Panc1 (cell line): ENCODE results near the gene BACH2. TPM values are rescaled to one million over a fixed set of nuclear protein-coding genes. Genes with fewer than 3 reads are reported as not detected.

Experiments used
- ATAC-seq: fragments of 200-7000 bp; cut with Tn5 transposase; 2 replicates; pipeline ENCODE4 v1.9.1; 2020; ENCODE audit warnings: mild to moderate bottlenecking, moderate library complexity
- BruUV-seq: library from RNA; stranded (reverse); fragments of 400-500 nt; replicated peaks from 2 replicates; lab custom pipeline; 2021; lab: Mats Ljungman, UMichigan
- CTCF ChIA-PET: fragments of 300-600 bp; sonication (Branson Sonifier 250); formaldehyde crosslinking; loops from one replicate; lab custom pipeline; 2022; ENCODE audit warnings: antibody characterized with exemption; lab: Charles Lee
- POLR2A ChIA-PET: fragments of 300-600 bp; sonication (Branson Sonifier 250); formaldehyde crosslinking; loops from one replicate; lab custom pipeline; 2022; ENCODE audit warnings: antibody characterized with exemption; lab: Charles Lee
- DNase-seq: peaks from one replicate; pipeline ENCODE4 v3.0.0-alpha.2; 2010; ENCODE audit warnings: low read depth, low spot score
- H3K27ac ChIP-seq: 2 replicates; pipeline ENCODE4 v1.5.1; 2011; ENCODE audit warnings: mild to moderate bottlenecking, low read length, inconsistent platforms
- H3K27me3 ChIP-seq: fragments of 200-500 bp; sonication (Bioruptor generic); 2 replicates; pipeline ENCODE4 v1.6.0; 2014; ENCODE audit warnings: low read length, inconsistent platforms; ENCODE audit not compliant: control insufficient read depth, insufficient read depth
- H3K36me3 ChIP-seq: fragments of 200-500 bp; sonication (Bioruptor generic); 2 replicates; pipeline ENCODE4 v1.5.1; 2014; ENCODE audit warnings: inconsistent platforms, mild to moderate bottlenecking, low read length, moderate library complexity; ENCODE audit not compliant: control insufficient read depth, insufficient read depth
- H3K4me1 ChIP-seq: 2 replicates; pipeline ENCODE4 v1.5.1; 2011; ENCODE audit warnings: inconsistent platforms, mild to moderate bottlenecking, low read length, moderate library complexity; ENCODE audit not compliant: control insufficient read depth, insufficient read depth
- H3K4me3 ChIP-seq, 2 experiments: 2 replicates each; pipeline ENCODE4 v1.5.1; 2011 to 2012; ENCODE audit warnings: low read depth in 2 of 2, low read length in 2 of 2, mild to moderate bottlenecking in 2 of 2, inconsistent platforms in 1 of 2, moderate library complexity in 1 of 2
- H3K9me3 ChIP-seq: fragments of 200-500 bp; sonication (Bioruptor generic); 2 replicates; pipeline ENCODE4 v1.5.1; 2014; ENCODE audit warnings: low read depth, mild to moderate bottlenecking, inconsistent platforms, low read length, moderate library complexity; ENCODE audit not compliant: control insufficient read depth, insufficient read depth
- CTCF ChIP-seq: fragments of 450-650 bp; IDR thresholded peaks from 2 replicates; pipeline ENCODE4 v1.5.1; 2017; ENCODE audit warnings: mild to moderate bottlenecking
- POLR2AphosphoS5 ChIP-seq: IDR thresholded peaks from 2 replicates; pipeline ENCODE4 v1.6.1; 2012; ENCODE audit warnings: mild to moderate bottlenecking, low read depth, low read length, moderate library complexity
- REST ChIP-seq, 2 experiments: IDR thresholded peaks; 2 replicates each; pipeline ENCODE4 v1.6.1; 2011 to 2012; ENCODE audit warnings: low read depth in 2 of 2, control low read depth in 1 of 2, low read length in 1 of 2, mild to moderate bottlenecking in 1 of 2, moderate library complexity in 1 of 2; ENCODE audit not compliant: insufficient read depth in 1 of 2
- SIN3A ChIP-seq: IDR thresholded peaks from 2 replicates; pipeline ENCODE4 v1.6.1; 2012; ENCODE audit warnings: low read depth, mild to moderate bottlenecking, low read length, moderate library complexity, borderline replicate concordance; ENCODE audit not compliant: insufficient read depth
- TCF7L2 ChIP-seq: IDR thresholded peaks from 2 replicates; pipeline ENCODE4 v1.6.1; 2011; ENCODE audit warnings: mild to moderate bottlenecking, low read depth, low read length, inconsistent platforms
- in situ Hi-C: cut with HindIII; loops from 2 replicates; pipeline ENCODE4 v1.10.0; 2016; ENCODE audit warnings: low sequenced_read_pairs, low pct_unique_long_range_greater_than_20kb
- intact Hi-C: fragments of 100-400 bp; cut with micrococcal nuclease; formaldehyde crosslinking; loops from one replicate; pipeline ENCODE4 v1.10.0; 2022; ENCODE audit not compliant: unreplicated experiment
- total RNA-seq: library from RNA; stranded (reverse); gene quantifications from one replicate; pipeline ENCODE4 v1.2.1, GENCODE V29; 2021; ENCODE audit not compliant: unreplicated experiment

Gene BACH2
- total RNA-seq, 1 experiment from 2014 or later, result 1.6 TPM

GRCh38 chr6:90004511-90004910, 292.1 kb downstream of the BACH2 start:
- TF ChIP-seq POLR2AphosphoS5, result no peak
- no peak for TF ChIP-seq REST (IDR thresholded peaks at IDR 0.05; ENCODE audit: insufficient read depth in 1 of 2, low read depth in 2 of 2, low read length in 1 of 2)
- no peak for TF ChIP-seq SIN3A
- TF ChIP-seq TCF7L2, result no peak
- no peak for TF ChIP-seq CTCF
- BruUV-seq, result no TSS peak
- Histone ChIP-seq H3K27me3 (no peaks in the 10 kb centered on the region), H3K4me3 (no peak overlapping the region), H3K27ac (no peak overlapping the region), H3K36me3 (no peaks in the 10 kb centered on the region), H3K9me3 (no peaks in the 10 kb centered on the region), H3K4me1 (no peaks in the 10 kb centered on the region)
- DNase-seq (no peak), ATAC-seq (no peak)
- in situ Hi-C loops, result no loop called here
- intact Hi-C loops, result no loop called here
- POLR2A ChIA-PET, result no interaction called here
- CTCF ChIA-PET, result no interaction called here

GRCh38 chr6:90003941-90004340, 292.7 kb downstream of the BACH2 start:
- DNase-seq (no peak), ATAC-seq (no peak)
- intact Hi-C loops, result no loop called here
- Histone ChIP-seq H3K9me3 (no peaks in the 10 kb centered on the region), H3K27ac (no peak overlapping the region), H3K4me1 (no peaks in the 10 kb centered on the region), H3K36me3 (no peaks in the 10 kb centered on the region), H3K4me3 (no peak overlapping the region), H3K27me3 (no peaks in the 10 kb centered on the region)
- POLR2A ChIA-PET, result no interaction called here
- in situ Hi-C loops, result no loop called here
- no TSS peak for BruUV-seq
- CTCF ChIA-PET, result no interaction called here
- TF ChIP-seq POLR2AphosphoS5 (no peak), TCF7L2 (no peak), CTCF (no peak), SIN3A (no peak), REST (IDR thresholded peaks at IDR 0.05; ENCODE audit: insufficient read depth in 1 of 2, low read depth in 2 of 2, low read length in 1 of 2) (no peak)
